HL-60 (cell line): ENCODE measurements around the gene DENND5A.

Experiments
- SPI1 ChIP-seq: IDR thresholded peaks from 2 replicates; pipeline ENCODE4 v1.6.1; 2012; ENCODE audit warnings: low read depth, mild to moderate bottlenecking, borderline replicate concordance
- TF ChIP-seq, protein P1 (sequence below): IDR thresholded peaks from one replicate; pipeline ENCODE4 v1.5.1; 2011; ENCODE audit warnings: low read length, control low read depth, inconsistent platforms; ENCODE audit not compliant: insufficient read depth

GRCh38 chr11:9247863-9248262 is 17.3 kb downstream of the DENND5A start:
- TF ChIP-seq, protein P1, sequence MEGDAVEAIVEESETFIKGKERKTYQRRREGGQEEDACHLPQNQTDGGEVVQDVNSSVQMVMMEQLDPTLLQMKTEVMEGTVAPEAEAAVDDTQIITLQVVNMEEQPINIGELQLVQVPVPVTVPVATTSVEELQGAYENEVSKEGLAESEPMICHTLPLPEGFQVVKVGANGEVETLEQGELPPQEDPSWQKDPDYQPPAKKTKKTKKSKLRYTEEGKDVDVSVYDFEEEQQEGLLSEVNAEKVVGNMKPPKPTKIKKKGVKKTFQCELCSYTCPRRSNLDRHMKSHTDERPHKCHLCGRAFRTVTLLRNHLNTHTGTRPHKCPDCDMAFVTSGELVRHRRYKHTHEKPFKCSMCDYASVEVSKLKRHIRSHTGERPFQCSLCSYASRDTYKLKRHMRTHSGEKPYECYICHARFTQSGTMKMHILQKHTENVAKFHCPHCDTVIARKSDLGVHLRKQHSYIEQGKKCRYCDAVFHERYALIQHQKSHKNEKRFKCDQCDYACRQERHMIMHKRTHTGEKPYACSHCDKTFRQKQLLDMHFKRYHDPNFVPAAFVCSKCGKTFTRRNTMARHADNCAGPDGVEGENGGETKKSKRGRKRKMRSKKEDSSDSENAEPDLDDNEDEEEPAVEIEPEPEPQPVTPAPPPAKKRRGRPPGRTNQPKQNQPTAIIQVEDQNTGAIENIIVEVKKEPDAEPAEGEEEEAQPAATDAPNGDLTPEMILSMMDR = no peak
- TF ChIP-seq SPI1 = no peak
